ENCODE data around the gene FNDC10.

The FNDC10 gene

DNA sequence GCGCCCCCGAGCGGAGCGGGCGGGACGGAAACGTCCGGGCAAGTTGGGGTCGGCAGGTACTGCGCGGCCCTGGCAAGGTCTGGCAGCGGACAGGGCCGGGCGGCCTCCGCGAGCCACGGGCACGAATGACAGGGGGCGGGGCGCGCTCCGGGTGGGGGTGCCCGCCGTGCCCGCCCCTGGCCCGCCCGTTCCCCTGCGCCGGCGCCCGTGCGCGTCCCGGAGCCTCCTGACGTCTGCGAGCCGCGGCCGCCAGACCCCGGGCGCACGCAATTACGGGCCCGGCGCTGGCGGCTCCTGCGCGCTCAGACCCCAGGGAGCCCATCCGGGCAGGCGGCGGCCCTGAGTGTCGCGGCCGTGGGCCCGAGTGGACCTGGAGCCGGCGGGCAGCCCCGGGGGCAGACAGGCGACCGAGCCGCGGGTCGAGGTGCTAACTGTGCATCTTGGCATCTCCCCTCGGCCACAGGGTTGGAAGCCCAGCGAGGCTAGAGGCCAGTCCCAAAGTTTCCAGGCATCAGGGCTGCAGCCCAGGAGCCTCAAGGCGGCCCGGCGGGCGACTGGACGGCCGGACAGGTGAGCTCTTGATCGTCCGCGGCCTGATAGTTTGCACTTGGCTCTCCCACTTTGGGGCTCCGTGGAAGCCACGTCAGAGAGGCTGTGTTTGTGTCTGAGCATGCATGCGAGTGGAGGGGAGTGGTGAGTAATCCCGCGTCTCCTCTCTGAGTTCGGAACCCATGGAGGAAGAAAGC, 16.3 kb upstream of the FNDC10 start:
- in situ Hi-C loops (cut with MboI; ENCODE audit: low sequenced_read_pairs): no loop called here

DNA sequence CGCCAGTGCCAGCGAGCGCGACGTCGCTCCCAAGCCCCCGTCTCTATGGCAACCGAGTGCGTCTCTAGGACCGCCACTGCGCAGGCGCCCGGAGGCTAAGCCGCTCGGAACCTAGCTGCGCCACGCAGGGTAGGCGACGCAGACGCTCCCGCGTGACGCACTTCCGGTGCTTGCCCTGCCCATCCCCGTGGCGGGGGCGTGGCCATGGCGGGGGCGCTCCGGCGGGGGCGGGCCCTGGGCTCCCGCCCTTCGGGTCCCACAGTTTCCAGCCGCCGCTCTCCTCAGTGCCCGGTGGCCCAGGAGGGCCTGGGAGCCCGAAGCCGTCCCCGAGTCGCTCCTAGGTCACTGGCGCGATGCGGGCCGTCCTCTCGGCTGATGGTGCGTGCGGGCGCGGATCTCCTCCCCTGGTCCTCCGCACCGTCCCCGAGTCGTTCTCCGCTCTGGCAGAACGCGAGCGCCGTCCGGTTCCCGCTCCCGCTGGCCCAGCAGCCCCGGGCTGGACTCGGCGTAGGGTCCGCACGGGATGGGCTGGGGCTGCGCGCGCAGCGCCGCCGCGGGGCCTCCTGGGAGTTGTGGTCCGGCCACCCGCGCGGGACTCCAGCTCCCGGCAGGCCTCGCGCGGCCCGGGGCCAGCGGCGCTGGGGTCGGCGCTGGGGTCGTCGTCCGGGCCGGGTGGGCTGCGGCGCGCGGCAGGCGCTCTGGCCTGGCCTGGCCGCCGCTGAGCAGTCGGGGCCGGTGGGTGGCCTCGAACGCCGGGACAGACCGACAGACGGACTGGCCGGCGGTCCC, 15.5 kb upstream of the FNDC10 start, which contains the start of gene MIB2:
TSS of gene MIB2 (plus strand) at position 245 of the 789 bp plus-strand sequence. CDS start 7,953 bp downstream, outside the sequence.
- in situ Hi-C loops (cut with MboI; ENCODE audit: low sequenced_read_pairs): no loop called here

DNA sequence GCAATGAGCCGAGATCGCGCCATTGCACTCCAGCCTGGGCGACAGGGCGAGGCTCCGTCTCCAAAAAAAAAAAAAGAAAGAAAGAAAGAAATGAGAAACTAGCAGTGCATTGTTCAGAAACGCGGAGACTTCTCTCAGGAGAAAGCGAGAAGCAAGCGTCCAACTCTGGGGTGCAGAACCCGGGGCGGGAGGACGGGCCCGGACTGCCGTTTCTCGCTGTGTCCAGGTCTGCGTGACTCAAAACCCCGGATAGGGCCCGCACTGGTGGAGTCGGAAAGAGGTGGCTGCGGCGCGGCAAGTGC, 15.0 kb upstream of the FNDC10 start:
- in situ Hi-C loops (cut with MboI; ENCODE audit: low sequenced_read_pairs): no loop called here

DNA sequence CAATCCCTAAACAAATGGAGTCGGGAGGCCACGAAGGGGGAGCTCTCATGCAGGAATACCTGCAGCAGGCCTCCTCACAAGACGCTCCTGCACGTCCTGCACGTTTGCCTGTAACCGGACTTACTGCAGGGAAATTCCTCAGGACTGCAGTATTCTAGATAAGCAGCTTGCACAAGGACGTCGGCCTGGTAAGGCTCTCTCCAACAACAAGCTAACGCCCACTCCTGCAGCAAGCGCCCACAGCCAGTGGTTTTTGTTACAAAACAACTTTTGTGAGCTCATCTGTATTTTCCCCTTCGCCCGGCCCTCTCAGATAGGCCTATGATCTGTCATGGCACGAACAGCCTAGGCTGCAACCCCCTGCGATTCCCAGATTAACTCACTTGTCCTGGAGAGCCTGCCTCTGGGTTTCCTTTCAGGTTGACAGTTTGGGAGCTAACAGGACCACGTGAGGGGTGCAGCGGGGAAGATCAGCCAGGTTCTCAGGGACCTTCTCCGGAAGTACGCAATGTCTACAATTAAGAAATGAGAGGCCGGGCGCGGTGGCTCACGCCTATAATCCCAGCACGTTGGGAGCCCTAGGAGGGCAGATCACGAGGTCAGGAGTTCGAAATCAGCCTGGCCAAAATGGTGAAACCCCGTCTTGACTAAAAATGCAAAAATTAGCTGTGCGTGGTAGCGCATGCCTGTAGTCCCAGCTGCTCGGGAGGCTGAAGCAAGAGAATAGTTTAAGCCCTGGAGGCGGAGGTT, 14.4 kb upstream of the FNDC10 start:
- in situ Hi-C loops (cut with MboI; ENCODE audit: low sequenced_read_pairs): no loop called here

GRCh38 chr1:1613509-1614082, 13.7 kb upstream of the FNDC10 start:
- in situ Hi-C loops (cut with MboI; ENCODE audit: low sequenced_read_pairs): no loop called here

DNA sequence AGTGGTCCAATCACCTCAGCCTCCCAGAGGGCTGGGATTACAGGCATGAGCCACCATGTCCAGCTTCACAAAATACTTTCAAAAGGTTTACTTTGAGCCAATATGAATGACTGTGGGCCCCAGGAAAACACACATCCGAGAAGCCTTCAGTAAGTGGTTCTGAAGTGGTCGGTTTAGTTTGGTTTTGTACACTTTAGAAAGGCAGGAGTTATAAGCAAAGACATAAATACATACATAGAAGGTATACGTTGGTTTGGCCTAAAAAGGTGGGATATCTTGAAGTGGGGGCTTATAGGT, 12.1 kb upstream of the FNDC10 start:
- in situ Hi-C loops (cut with MboI; ENCODE audit: low sequenced_read_pairs): no loop called here

DNA sequence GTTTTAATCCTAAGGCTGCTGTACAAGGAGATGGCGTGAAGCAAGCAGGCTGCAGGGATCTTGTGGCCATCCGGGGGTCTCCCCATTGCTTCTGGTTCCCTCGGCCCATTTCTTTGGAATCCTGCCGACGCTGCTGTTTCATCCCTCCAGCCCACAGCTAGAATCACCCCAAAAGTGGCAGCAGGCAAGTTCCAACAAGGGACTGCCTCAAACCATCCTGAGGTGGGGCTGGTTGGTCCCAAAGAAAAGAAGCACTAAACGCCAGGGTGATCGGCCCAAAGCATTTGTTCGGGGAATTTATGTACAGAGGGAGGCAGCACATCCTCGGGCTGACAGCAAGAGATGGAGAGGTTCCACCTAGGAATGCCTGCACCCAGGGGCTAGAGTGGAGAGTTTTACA, 10.9 kb upstream of the FNDC10 start:
- in situ Hi-C loops (cut with MboI; ENCODE audit: low sequenced_read_pairs): no loop called here

DNA sequence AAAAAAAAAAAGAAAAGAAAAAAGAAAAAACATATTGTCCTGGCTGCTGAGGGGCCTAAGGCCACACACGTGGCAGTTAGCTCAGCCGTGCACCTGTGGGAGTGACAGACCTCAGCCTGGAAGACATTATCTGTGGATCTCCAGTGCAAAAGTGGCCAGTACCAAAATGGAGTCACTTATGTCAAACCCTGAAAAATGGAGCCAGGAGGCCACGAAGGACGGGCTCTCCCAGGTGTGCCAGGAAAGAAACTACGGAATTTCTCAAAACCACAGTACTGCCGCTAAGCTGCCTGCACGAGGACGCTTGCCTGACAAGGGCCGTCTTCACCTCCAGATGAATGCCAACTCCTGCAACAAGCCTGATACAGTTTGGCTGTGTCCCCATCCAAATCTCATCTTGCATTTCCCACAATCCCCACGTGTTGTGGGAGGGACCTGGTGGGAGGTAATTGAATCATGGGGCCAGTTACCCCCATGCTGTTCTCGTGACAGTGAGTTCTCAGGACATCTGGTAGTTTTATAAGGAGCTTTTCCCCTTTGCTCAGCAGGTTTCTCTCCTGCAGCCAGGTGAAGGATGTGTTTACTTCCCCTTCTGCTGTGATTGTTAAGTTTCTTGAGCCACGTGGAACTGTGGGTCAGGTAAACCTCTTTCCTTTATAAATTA, 10.0 kb upstream of the FNDC10 start:
- in situ Hi-C loops (cut with MboI; ENCODE audit: low sequenced_read_pairs): no loop called here

DNA sequence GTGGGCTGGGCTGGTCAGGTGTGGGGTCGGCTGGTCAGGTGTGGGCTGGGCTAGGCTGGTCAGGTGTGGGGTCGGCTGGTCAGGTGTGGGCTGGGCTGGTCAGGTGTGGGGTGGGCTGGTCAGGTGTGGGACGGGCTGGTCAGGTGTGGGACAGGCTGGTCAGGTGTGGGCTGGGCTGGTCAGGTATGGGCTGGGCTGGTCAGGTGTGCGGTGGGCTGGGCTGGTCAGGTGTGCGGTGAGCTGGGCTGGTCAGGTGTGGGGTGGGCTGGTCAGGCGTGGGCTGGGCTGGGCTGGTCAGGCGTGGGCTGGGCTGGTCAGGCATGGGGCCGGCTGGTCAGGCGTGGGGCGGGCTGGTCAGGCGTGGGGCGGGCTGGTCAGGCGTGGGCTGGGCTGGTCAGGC, 6.3 kb upstream of the FNDC10 start:
- in situ Hi-C loops (cut with MboI; ENCODE audit: low sequenced_read_pairs): no loop called here

DNA sequence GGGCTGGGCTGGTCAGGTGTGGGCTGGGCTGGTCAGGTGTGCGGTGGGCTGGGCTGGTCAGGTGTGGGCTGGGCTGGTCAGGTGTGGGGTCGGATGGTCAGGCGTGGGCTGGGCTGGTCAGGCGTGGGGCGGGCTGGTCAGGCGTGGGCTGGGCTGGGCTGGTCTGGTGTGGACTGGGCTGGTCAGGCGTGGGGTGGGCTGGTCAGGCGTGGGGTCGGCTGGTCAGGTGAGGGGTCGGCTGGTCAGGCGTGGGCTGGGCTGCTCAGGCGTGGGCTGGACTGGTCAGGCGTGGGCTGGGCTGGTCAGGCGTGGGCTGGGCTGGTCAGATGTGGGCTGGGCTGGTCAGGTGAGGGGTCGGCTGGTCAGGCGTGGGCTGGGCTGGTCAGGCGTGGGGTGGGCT, 5.8 kb upstream of the FNDC10 start:
- in situ Hi-C loops (cut with MboI; ENCODE audit: low sequenced_read_pairs): no loop called here

GRCh38 chr1:1605034-1605591, 5.2 kb upstream of the FNDC10 start:
- in situ Hi-C loops (cut with MboI; ENCODE audit: low sequenced_read_pairs): no loop called here

DNA sequence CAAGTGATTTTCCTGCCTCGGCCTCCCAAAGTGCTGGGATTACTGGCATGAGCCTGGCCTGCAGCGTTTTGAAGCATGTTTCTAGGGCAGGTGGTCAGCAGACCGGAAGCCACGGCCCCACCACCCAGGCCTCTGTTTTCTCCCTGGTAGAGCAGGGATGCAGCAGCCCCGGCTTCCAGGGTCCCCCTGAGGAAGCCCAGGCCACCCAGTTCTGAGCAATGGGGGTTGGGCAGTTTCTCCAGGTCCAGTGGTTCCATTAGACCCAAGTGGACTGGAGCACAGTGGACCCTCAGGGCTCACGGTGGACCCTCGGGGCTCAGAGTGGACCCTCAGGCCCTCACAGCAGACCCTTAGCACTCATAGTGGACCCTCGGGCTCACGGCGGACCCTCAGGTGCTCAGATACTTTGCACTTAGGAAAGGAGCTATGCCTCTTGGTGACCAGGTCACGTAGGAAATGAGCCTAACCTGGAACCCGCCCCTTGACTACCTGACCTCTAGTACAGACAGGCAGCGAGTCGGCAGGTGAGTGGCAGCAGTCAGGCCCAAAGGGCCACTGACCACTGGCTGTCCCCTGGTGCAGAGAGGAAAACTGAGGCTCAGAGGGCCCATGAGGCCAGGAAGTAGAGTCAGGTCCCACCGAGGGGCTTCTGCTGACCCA, 4.6 kb upstream of the FNDC10 start:
- in situ Hi-C loops (cut with MboI; ENCODE audit: low sequenced_read_pairs): no loop called here

DNA sequence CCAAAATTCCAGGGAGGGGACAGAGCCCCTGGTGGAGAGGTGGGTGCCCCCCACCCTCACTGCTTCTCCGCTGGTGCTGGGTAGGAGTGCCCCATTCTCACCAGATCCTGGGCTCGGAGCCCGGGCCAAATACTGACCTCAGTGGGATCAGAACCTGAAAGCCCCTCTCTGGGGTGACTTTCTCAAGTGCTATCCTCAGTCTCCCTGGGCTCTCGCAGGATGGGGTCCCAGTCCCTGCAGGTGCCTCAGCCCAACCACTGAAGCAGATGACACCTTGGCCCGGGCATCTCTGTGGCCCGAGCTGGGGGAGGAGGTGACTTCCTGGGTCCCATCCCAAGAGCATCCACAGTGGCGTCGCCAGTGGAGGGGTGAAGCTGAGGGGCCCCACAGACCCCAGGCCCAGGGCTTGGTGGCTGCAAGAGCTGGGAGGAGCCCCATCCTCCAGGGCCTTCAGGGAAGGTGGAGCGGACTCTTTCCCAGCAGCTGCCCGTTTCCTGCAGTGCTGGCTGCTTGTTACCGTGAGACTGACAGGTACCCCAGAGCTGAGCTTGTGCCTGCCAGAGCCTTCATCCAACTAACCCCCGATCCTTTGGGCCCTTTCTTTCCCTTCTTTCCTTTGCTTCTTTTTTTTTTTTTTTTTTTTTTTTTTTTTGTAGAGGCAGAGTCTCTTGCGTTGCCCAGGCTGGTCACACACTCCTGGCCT, 3.9 kb upstream of the FNDC10 start:
- in situ Hi-C loops (cut with MboI; ENCODE audit: low sequenced_read_pairs): no loop called here

- in situ Hi-C loops (cut with MboI; ENCODE audit: low sequenced_read_pairs): no loop called here
Observed at GRCh38 chr1:1602968-1603506, 3.1 kb upstream of the FNDC10 start.

GRCh38 chr1:1602304-1602967, 2.5 kb upstream of the FNDC10 start:
- in situ Hi-C loops (cut with MboI; ENCODE audit: low sequenced_read_pairs): no loop called here

- in situ Hi-C loops (cut with MboI; ENCODE audit: low sequenced_read_pairs): no loop called here
Observed at GRCh38 chr1:1601564-1602303, 1.8 kb upstream of the FNDC10 start.

- in situ Hi-C loops (cut with MboI; ENCODE audit: low sequenced_read_pairs): no loop called here
Observed at GRCh38 chr1:1600861-1601563, 1.1 kb upstream of the FNDC10 start.
